Left ventricle myocardium inferior (tissue), 1 donor: ENCODE data around the gene SCMH1. TPM values are rescaled to one million over a fixed set of nuclear protein-coding genes. Genes with fewer than 3 reads are reported as not detected.

Source experiments
- DNase-seq: peaks from one replicate; pipeline ENCODE4 v3.0.0-alpha.2; 2020
- H3K27ac ChIP-seq: fragments of 200-600 bp; replicated peaks from 2 replicates; pipeline ENCODE4 v1.8.0; 2021
- H3K27me3 ChIP-seq: fragments of 200-600 bp; 2 replicates; pipeline ENCODE4 v1.8.0; 2021; ENCODE audit warnings: low read depth
- H3K36me3 ChIP-seq: fragments of 200-600 bp; 2 replicates; pipeline ENCODE4 v1.8.0; 2021
- H3K4me1 ChIP-seq: fragments of 200-600 bp; 2 replicates; pipeline ENCODE4 v1.8.0; 2021
- H3K4me3 ChIP-seq: fragments of 200-600 bp; 2 replicates; pipeline ENCODE4 v1.8.0; 2021; ENCODE audit warnings: mild to moderate bottlenecking, moderate library complexity
- H3K9me3 ChIP-seq: fragments of 200-600 bp; replicated peaks from 2 replicates; pipeline ENCODE4 v1.8.0; 2021
- intact Hi-C: fragments of 100-400 bp; cut with micrococcal nuclease; formaldehyde crosslinking; loops from one replicate; pipeline ENCODE4 v1.11.0; 2022
- total RNA-seq: library from RNA; stranded (reverse); fragmentation: NEBNext Ultra II Directional; extraction: Animal tissue kit (Norgen Biotek cat#: 25700); gene quantifications from one replicate; pipeline ENCODE4 v1.2.1, GENCODE V29; 2021
- TF ChIP-seq, protein P1 (sequence below): fragments of 200-600 bp; IDR thresholded peaks from 2 replicates; pipeline ENCODE4 v1.8.0; 2021; ENCODE audit warnings: antibody characterized with exemption, mild to moderate bottlenecking, borderline replicate concordance
- donor health status: DM: no; HTN: yes; CAD: no; lungs with severe emphysema.

SCMH1 gene
- total RNA-seq, 1 donor from 2014 or later: 48.1 TPM

DNA sequence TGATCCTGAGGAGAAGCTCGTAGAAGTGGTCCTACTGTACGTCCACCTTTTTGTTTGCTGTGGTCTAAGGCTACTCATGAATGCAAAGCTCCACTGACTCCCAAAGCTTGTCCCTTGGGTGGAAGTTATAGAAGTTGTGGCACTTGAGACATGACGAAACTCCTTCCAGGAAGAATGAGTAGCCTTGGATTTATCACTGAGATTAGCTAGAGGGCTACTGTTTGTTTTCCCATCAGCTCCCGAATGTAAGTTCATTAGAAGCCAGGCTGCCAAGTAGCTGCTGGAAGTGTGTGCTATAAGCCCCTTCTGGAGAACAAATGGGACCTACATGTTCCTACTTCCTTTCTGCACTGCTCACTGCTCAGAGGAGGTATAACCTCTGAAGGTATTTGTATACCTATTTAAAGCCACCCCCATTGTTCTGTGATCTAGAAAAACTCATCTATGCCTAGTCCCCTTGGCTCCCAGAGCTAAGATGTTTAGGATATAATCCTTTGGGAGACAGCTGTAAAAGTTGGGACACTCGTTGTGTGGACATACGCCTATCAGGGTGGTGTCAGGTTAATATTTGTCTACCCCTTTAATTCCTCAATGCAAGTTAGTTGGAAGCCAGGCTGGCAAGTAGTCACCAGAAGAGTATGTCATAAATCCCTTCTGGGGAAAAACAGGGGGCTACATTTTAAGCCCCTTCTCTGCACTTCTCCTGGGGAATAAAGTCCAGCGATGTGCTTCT lies 72.9 kb downstream of the SCMH1 start:
- no peaks in the 10 kb centered on the region for H3K4me1 ChIP-seq
- no peaks in the 10 kb centered on the region for H3K27me3 ChIP-seq
- intact Hi-C loops: no loop called here
- no peak for DNase-seq
- H3K27ac ChIP-seq: no peak overlapping the region
- peaks cover 2% of the 10 kb centered on the region for H3K36me3 ChIP-seq
- peaks cover 12% of the 10 kb centered on the region for H3K9me3 ChIP-seq
- H3K4me3 ChIP-seq: no peak overlapping the region
- TF ChIP-seq, protein P1, sequence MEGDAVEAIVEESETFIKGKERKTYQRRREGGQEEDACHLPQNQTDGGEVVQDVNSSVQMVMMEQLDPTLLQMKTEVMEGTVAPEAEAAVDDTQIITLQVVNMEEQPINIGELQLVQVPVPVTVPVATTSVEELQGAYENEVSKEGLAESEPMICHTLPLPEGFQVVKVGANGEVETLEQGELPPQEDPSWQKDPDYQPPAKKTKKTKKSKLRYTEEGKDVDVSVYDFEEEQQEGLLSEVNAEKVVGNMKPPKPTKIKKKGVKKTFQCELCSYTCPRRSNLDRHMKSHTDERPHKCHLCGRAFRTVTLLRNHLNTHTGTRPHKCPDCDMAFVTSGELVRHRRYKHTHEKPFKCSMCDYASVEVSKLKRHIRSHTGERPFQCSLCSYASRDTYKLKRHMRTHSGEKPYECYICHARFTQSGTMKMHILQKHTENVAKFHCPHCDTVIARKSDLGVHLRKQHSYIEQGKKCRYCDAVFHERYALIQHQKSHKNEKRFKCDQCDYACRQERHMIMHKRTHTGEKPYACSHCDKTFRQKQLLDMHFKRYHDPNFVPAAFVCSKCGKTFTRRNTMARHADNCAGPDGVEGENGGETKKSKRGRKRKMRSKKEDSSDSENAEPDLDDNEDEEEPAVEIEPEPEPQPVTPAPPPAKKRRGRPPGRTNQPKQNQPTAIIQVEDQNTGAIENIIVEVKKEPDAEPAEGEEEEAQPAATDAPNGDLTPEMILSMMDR: no peak

DNA sequence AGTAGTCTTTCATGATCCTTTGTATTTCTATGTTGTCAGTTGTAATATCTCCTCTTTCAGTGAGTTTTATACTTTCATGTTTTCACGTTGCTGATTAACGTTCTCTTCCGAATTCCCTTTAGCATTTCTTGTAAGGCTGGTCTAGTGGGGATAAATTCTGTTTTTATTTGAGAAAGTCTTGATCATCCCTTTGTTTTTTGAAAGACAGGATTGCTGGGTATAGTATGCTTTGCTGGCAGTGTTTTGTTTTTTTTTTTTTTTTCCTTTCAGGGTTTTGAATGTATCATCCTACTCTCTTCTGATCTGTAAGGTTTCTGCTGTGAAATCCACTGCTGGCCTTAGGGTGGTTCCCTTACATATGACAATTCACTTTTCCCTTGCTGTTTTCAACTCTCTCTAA lies 74.4 kb downstream of the SCMH1 start:
- no peak for DNase-seq
- H3K36me3 ChIP-seq: peaks cover 2% of the 10 kb centered on the region
- intact Hi-C loops: no loop called here
- no peaks in the 10 kb centered on the region for H3K27me3 ChIP-seq
- H3K4me1 ChIP-seq: no peaks in the 10 kb centered on the region
- TF ChIP-seq, protein P1: no peak
- H3K27ac ChIP-seq: no peak overlapping the region
- peaks cover 12% of the 10 kb centered on the region for H3K9me3 ChIP-seq
- no peak overlapping the region for H3K4me3 ChIP-seq

DNA sequence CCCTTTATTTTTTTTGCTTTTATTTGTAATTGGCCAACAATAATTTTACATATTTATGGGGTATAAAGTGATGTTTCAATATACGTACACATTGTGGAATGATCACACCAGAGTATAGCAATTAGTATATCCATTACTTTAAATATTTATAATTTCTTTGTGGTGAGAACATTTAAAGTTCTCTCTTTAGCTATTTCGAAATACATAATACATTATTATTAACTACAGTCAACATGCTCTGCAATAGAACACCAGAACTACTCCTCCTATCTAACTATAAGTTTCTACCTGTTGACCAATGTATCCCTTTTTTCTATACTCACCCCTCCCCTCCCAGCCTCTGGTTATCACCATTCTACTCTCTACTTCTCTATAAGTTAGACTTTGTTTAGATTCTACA lies 77.4 kb downstream of the SCMH1 start:
- Histone ChIP-seq H3K9me3 (peaks cover 12% of the 10 kb centered on the region), H3K27me3 (no peaks in the 10 kb centered on the region), H3K36me3 (peaks cover 8% of the 10 kb centered on the region), H3K4me3 (no peak overlapping the region), H3K27ac (no peak overlapping the region), H3K4me1 (peaks cover 6% of the 10 kb centered on the region)
- intact Hi-C loops: no loop called here
- no peak for DNase-seq
- TF ChIP-seq, protein P1: no peak

DNA sequence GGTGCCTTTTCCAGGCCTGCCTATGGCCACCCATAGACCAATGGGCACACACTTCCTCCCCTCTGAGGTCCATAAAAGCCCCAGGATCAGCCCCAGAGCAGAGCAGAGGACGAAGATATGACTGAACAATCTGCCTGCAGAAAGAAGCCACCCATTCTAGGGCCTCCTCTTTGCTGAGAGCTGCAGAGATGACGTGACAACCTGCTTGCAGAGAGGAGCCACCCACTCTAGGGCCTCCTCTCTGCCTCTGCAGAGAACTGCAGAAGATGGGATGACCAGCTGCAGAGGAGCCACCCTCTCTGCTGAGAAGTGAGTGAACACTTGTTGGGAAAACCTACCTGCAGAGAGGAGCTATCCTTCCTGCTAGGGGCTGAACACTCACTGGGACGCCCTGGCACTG lies 79.7 kb downstream of the SCMH1 start:
- Histone ChIP-seq H3K4me3 (no peak overlapping the region), H3K4me1 (peaks cover 21% of the 10 kb centered on the region), H3K36me3 (peaks cover 10% of the 10 kb centered on the region), H3K27ac (no peak overlapping the region), H3K27me3 (no peaks in the 10 kb centered on the region), H3K9me3 (peaks cover 2% of the 10 kb centered on the region)
- intact Hi-C loops: no loop called here
- TF ChIP-seq, protein P1: no peak
- no peak for DNase-seq

DNA sequence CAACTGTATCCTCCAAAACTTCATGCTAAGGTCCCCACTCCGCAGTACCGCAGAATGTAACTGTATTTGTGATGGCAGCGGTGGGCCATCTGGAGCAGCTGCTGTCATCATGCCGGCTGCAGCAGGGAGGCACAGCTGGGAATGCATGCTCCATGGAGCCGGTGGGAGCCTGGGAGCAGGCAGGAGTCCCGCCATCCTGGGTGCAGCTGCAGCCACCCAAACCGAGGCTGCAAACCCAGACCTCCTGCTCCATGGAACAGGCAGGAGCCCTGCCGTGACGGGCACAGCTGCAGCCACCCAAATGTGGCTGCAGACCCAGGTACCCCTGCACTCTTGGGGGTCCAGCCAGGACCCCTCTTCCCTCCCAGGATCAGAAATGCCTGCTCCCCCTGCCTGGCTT lies 80.3 kb downstream of the SCMH1 start:
- H3K4me3 ChIP-seq: no peak overlapping the region
- TF ChIP-seq, protein P1: no peak
- intact Hi-C loops: no loop called here
- H3K9me3 ChIP-seq: no peaks in the 10 kb centered on the region
- no peak for DNase-seq
- no peak overlapping the region for H3K27ac ChIP-seq
- H3K4me1 ChIP-seq: peaks cover 21% of the 10 kb centered on the region
- H3K36me3 ChIP-seq: peaks cover 10% of the 10 kb centered on the region
- H3K27me3 ChIP-seq: no peaks in the 10 kb centered on the region
